GM19397 (cell line): ENCODE results near the gene SEMA3E.
"Not testable (repeated sequence)": the region's sequence is repeated elsewhere in the genome, so short reads cannot be mapped to it uniquely, and the experiment has no call there.

Source experiments
- ATAC-seq: cut with Tn5 transposase; IDR thresholded peaks from one replicate; pipeline ENCODE4 v1.9.1; 2021; ENCODE audit warnings: mild to moderate bottlenecking, moderate library complexity; ENCODE audit not compliant: unreplicated experiment

The SEMA3E gene

GRCh38 chr7:83648464-83649241, at the start of gene SEMA3E:
Gene SEMA3E (minus strand): TSS chr7:83649139.
- no peak for ATAC-seq

GRCh38 chr7:83697804-83698530, 49.0 kb upstream of the SEMA3E start:
- no peak for ATAC-seq

DNA sequence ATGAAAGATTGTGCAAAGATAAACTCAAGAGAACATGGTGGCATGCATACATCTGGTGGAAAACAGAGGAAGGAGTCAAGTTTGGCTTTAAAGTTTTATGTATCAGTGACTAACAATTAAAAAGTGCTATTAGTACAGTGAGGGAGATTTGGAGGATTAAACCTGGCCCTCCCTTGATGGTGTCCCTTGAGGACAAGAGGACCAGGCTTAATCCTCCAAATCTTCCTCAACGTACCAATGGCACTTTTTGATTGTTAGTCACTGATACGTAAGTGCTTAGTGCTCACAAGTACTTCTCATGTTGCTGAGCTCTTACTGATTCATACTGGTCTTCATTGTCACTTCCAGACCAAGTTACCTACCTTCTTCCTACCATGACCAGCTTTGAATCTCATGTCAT, 47.2 kb upstream of the SEMA3E start:
- no peak for ATAC-seq

- no peak for ATAC-seq
These were observed 46.4 kb upstream of the SEMA3E start for GRCh38 chr7:83695128-83695960.

DNA sequence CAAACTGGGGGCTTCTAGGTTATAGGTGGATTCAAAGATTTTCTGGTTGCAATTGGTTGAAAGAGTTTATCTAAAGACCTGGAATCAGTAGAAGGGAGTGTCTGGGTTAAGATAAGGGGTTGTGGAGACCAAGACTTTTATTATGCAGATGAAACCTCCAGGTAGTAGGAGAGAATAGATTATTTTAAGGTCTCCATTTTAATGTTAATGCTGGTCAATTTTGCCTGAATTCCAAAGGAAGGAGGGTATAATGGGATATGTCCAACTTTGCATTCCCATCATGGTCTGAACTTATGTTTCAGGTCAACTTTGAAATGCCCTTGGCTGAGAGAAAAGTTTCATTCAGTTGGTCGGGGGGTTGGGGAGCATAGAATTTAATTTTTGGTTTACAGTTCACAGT, 44.3 kb upstream of the SEMA3E start:
- no peak for ATAC-seq

- no peak for ATAC-seq
These were observed 42.2 kb upstream of the SEMA3E start for GRCh38 chr7:83691095-83691494.

DNA sequence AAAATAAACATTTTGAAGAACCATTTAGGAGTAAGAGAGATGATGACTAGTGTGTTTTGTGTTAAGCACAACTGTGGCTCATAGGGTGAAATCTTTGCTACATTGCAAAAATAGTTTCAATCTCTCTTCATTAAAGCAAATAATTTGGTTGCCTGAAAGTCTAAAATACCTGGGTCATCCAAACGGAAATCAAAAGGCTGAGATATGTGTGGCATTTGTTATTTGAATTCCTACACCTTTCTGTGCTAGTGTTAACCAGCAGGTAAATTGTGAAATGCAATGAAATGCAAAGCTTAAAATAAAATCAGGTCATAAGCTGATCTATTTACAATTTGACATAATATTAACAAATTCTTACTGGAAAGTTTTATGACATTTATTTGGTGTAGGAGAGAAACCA, 40.9 kb upstream of the SEMA3E start:
- no peak for ATAC-seq

DNA sequence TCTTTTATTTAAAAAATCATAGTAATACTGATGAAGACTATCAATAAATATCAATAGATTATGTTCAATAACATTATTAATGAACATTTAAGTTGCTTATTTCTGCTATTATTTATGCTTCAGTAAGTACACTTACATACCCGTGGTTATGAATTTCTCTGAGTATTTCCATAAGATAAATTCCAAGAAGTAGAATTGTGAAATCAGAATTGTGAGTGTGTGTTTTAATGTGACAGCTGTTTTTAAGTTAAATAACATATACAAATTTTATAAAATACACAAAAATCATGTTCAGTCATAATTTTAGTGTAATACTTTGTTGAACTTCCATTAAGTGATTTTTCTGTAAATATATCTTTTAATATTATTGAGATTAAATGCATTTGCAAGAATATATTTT, 37.5 kb upstream of the SEMA3E start:
- ATAC-seq: no peak

DNA sequence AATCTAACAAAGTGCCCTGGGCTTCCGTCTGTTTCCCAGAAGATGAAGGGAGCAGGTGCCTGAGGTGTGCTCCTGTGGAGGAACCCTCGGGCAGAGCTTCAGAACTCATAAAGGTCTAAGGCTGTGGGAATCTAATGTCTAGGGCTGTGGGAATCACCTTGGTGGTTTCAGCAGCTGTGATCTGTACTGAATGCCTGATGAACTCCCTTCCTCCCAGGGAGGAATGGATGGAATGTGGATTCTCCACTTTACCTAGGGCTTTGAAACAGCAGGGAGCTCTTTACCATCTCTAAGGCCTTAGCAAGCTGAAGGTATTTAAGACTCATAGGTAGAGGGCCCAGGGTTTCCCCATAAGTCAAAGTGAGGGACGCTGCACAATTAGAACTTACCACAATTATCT, 36.0 kb upstream of the SEMA3E start:
- no peak for ATAC-seq

DNA sequence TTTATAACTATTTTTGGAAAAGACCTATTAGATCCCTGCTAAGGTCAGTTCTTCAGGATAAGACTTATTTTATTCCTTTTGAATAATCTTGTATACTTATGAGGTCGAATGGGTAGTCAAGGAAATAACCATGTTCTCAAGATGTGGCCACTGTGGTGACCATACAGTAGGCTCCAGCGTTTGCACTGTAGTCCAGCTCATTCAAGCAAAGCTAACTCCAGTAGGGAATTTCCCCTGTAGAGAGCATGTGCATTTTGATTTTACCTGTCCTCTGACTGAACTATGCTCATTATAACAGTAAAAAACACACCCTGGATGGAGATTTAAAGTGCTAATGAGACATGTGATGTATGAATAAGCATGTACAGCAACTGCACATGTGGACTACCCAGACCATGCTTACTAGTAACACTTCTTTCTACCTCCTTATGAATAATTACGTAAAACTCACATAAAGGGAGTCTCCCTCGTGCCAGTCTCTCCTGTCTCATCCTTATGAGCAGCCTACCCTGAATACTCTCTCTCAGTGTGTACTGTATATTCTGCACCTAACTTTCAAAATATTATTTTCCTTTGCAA, 32.4 kb upstream of the SEMA3E start:
- ATAC-seq: no peak

DNA sequence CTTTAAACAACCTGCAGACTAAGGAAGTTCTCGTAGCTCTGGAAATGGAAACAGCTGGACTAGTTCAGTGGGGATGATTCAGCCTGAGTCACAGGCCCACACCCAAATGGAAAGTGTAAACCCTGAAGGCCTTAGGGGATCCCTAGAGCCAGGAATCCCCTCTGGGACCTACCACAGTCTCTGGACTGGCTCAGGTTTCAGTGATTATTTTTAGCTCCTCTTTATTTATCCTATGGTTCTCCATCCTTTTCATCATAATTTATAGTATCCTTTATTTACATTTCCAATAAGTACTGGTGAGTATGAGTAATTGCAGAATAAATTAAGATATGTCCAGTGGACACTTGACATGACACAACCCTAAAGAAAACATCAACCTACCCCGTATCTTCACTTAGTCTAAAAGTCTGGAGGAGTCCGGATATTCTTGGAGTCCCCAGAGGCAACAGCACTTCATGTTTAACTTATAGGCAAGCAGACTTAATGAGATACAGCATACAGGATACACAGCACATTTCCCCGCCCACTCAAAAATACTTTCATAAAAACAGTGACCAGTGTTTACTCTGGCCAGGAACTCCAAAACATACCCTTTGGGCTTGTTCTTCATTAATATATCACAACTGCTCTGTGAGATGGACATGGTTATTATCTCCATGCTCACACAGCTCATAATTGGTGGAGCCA, 28.4 kb upstream of the SEMA3E start:
- ATAC-seq: no peak

GRCh38 chr7:83673291-83673690, 24.4 kb upstream of the SEMA3E start:
- not testable (repeated sequence) for ATAC-seq

- no peak for ATAC-seq
These were observed 23.2 kb upstream of the SEMA3E start for GRCh38 chr7:83672157-83672556.

- no peak for ATAC-seq
These were observed 14.2 kb upstream of the SEMA3E start for GRCh38 chr7:83663131-83663530.

- ATAC-seq: no peak
These were observed 9.2 kb upstream of the SEMA3E start for GRCh38 chr7:83658126-83658525.

DNA sequence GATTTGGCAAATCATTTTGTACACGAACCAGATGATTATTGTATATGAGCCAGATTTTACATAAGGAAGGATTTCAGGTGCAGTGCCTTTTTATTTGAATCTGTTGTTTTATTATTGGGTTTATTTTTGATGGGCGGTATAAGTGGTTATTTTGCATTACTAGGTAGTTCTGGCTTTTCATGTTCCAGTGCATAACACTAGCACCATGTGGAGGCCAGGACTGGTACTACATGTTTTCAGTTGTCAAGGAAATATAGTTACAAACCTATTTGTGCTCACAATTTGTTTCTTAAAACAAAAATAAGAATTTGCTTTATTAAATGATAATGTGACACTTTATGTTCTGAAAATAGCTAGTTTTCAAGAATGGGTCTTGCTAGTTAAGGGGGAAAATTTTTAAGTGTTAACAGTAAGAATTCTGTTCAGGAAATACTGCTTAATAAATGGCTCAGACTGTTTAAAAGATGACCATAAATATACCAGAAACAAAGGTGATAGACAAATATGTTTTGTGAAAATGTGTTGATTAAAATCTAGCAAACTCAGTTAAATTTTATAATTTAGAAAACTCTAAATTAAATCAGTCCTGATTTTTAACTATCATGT, 7.1 kb upstream of the SEMA3E start:
- ATAC-seq: peak; percentile 80

DNA sequence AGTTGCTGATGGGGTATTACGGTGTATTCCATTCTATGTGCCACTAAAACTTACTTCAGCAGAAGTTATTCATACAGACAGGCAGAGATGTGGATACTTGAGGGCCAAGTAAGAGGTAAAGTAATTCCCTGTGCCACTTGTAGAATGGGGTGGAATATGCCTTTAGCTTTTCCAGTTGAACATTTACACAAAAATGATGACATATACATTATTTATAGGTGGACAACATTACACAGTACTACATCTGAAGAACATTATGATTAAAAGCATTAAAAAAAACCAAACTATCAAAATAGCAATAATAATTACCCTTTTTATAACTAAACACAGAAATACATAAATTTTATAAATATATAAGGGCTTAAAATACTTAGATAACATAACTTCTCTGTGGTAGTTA, 3.5 kb upstream of the SEMA3E start:
- ATAC-seq: no peak

- no peak for ATAC-seq
These were observed 762 bp upstream of the SEMA3E start for GRCh38 chr7:83649701-83650100.

- ATAC-seq: no peak
These were observed 2.9 kb downstream of the SEMA3E start for GRCh38 chr7:83646027-83646426.

DNA sequence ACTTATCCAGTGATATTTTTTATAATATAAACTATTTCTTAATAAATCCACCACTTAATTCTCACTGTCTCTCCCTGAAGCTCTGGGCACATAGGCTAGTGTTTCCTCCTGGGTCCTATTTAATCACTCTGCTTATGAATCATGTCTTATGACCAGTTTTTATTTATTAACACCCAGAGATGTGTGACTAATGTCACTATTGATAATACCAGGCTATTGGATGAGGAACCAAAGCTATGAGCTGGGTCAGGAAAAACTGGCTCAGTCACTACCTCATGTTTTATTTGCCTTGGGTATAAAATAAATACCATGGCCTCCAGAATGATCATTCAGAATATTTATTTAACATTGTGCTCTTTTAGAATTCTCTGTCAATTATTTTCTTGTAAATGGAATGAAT, 5.2 kb downstream of the SEMA3E start:
- ATAC-seq: no peak
